Measurements from ENCODE around the gene PRRC1.
"Not testable (repeated sequence)": the region's sequence is repeated elsewhere in the genome, so short reads cannot be mapped to it uniquely, and the experiment has no call there.

Gene PRRC1

DNA sequence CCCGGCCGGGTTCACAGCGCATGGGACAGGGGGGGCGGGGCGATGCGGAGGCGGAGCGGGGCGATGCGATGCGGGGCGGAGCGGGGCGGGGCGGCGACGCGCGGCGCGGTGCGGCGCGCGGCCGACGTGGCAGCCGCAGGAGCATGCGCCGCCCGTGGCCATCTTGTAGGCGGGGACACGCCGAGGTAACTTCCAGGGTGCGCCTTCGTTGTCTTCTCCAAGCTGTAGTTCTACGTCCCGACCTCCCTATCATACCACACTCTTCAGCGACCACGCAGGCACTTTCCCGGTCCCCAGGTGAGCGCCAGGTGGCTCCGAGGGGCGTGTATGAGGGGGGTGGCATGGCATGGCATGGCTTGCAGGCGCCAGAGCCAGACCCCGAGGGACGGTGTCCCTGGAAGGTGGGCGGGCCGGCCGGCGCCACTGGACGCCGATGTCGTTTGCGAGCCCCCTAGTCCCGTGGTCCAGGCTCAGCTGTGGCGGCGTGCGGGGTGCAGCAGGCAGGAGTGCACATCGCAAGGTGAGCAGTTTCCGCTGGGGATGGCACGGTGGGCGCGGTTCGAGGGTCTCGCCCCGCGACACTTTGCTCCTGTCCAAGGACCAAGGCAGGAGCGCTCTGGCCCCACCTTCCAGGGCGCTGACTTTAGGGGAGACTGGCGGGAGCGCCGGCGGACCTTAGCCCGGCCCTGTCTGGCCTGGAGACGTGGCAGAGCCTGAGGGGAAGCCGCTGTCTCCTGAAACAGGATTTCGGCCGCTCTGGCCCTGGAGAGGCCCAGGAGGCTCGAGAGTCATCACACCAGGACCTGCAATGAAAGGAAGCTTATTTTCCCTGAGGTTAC lies at the start of gene PRRC1:
Gene PRRC1 (plus strand): TSS at position 161 of the 839 bp plus-strand sequence. CDS start 5,840 bp downstream, outside the sequence.
- ATAC-seq (peak; percentile 96), DNase-seq (peak; percentile 82)

DNA sequence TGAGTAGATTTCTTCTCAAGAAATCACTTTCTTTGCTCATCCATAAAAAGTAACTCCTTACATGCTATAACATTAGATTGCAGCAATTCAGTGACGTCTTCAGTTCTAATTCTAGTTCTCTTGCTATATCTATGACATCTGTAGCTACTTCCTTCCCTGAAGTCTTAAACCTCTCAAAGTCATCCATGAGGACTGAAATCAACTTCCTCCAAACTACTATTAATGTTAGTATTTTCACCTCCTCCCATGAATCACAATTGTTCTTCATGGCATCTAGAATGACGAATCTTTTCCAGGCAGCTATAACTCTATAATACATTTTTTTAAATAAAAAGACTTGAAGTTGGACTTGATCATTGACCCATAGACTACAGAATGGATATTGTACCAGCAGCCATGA lies 46.2 kb upstream of the PRRC1 start:
- ATAC-seq (no peak), DNase-seq (no peak)

GRCh38 chr5:127472700-127473099 lies 44.7 kb upstream of the PRRC1 start:
- no peak for ATAC-seq
- no peak for DNase-seq

GRCh38 chr5:127486471-127486870 lies 31.0 kb upstream of the PRRC1 start:
- ATAC-seq: no peak
- no peak for DNase-seq

- no peak for ATAC-seq
Observed at GRCh38 chr5:127492854-127493738, 24.3 kb upstream of the PRRC1 start.

DNA sequence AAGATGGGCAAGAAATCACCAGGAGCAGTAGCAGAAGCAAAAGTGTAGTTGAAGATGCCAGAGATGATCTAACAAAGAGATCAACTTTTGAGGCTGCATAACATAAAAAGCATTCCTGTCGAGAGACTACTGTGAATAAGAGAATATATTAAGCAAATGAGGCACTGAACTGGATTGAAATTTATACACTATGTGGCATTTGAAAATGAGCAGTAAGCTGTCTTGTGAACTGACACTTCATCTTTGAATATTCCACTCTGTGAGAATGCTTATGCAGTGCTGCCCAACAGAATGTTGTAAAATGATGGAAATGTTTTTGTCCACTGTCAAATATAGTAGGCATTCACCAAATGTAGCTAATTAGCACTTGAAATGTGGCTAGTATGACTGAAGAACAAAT lies 18.9 kb upstream of the PRRC1 start:
- DNase-seq (no peak), ATAC-seq (no peak)

More at GRCh38 chr5:127492854-127493738, 24.3 kb upstream of the PRRC1 start:
- no peak for DNase-seq

- ATAC-seq (no peak), DNase-seq (no peak)
Observed at GRCh38 chr5:127505905-127506304, 11.5 kb upstream of the PRRC1 start.

DNA sequence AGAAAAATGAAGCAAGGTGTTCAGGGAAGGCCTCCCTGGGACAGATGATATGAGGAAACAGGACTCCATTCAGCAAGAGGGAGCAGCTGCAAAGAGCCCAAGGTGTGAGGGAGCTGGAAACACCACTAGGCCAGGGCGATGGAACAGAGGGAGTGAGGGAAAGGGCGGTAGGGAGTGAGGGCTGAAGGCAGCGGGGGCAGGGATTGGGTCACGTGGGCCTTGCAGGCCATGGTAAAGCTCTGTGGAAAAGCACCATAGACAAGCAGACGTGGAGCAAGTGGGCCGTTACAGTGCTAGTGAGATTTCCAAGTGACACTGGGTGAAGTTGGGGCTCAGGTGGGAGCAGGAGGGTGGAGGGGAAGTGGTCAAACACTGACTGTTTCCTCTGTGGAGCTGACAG lies 10.8 kb upstream of the PRRC1 start:
- ATAC-seq: no peak

DNA sequence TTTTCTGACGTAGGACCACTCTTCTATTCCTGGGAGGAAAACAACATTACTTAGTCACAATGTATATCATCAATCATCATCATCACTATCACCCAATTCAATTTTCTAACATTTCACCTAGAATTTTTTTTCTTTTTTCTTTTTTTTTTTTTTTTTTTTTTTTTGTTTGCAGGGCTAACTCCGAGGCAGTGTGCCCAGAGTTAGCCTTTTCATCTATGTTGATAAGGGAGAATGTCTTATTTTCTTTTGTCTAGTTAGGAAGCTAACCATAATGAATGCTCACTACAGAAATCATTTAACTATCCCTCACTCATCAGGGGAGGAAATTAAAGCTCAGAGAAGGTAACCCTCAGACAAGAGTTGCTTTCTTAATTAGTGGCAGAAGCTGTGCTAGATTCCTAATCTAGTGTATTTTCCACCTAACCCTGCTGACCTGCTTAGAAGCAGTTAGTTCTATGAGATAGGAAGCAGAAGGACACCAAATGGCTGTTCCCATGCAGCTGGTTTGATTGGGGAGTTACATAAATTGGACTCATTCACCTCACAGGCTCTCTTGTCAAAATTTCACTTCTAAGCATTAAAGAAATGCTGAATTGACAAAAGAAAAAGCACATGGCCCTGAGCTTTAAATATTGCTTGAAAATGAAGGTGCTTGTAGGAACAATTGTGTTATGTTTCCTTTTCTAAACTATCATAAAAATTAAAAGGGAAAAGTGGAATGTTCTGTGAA lies 8.6 kb upstream of the PRRC1 start:
- DNase-seq: no peak
- no peak for ATAC-seq

More for the DNA sequence above, 10.8 kb upstream of the PRRC1 start:
- no peak for DNase-seq

DNA sequence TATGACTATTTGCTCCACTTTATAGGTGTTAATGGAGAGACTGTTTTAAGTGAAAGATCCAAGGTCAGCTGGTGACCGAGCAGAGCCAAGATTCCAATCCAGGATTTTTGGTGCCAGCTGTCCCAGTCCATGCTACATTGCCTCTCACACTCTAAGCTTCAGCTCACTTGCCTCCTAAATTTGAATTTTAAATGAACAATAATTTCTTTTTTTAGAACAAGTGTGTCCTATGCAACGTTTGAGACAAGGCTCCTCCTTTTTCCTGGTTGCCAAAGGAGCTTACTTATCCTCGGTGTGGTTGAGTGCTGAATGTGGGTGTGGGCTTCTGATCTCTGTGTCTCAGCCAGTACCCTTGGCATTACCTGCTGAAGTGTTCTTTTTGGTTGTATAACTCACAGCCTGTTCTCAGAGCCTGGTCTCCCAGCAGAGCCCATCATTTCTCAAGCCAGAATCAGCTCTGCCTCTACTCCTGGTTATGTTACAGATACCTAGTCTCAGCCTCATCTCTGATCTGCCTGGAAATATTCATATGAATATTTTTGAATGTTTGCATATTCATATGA lies 4.0 kb upstream of the PRRC1 start:
- no peak for ATAC-seq
- DNase-seq: no peak

DNA sequence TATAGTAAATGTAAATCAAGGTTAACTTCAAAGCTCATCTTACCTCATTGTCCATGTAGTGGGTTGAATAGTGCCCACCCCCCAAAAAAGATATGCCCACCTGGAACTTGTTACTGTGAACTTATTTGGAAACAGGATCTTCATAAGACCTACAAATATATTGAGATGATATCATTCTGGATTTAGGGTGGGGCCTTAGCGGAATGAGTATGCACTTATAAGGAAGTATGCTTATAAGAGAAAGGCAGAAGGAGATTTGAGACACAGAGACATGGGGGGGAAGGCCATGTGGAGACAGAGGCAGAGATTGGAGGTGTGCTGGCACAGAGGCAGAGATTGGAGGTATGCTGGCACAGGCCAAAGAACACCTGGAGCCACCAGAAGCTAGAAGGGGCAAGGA lies 2.6 kb upstream of the PRRC1 start:
- ATAC-seq (no peak), DNase-seq (no peak)

GRCh38 chr5:127515693-127516440 lies 1.6 kb upstream of the PRRC1 start:
- no peak for DNase-seq
- ATAC-seq: no peak

GRCh38 chr5:127517110-127517479 lies 345 bp upstream of the PRRC1 start:
- ATAC-seq (no peak), DNase-seq (no peak)

GRCh38 chr5:127518319-127518621 lies 830 bp downstream of the PRRC1 start:
- ATAC-seq: no peak
- DNase-seq: no peak

DNA sequence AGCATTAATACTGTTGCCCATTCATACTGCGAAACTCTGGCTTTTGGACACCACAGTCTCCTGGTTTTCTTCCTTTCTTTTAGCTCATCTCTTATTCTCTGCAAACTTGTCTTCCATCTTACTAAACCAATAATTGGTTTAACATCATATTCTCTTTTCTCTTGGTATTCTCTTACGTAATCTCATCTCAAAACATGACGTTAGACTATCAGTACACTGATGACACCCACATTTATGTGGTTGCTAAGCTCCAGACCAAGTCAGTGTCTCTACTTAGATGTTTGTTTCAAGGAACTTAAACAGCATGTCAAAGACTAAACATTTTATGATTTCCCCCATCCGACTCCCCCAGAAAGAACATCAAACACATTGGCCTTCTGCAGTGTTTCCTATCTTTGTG lies 2.1 kb downstream of the PRRC1 start:
- DNase-seq (no peak), ATAC-seq (no peak)

DNA sequence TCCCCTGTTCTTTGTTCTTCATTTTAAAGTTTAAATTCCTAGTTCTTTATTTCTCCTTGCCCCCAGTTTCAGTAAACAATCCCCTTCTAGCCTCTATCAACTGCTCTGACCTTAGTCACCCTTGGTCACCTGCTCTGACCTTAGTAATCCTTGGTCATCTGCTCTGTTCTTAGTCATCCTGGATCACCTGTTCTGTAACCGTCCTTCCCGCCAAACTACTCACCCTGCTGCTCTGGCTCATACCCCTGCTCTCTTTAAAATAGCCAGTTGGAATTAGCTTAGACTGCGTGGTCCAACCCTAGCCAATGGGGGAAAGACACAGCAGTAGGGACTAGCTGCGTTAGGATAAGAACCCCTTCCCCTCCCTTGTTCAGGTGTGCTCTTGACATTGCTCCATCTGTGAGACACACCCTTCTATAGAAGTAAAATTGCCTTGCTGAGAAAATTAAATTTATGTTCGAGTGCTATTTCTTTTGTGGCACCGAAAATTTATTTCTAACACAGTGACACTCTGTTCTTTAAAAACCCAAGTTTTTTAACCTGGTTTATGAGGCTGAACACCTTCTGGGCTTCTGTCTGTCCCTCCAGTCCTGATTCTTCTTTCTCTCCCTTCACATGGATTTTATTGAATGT lies 3.8 kb downstream of the PRRC1 start:
- no peak for ATAC-seq
- no peak for DNase-seq

- no peak for ATAC-seq
- DNase-seq: no peak
Observed at GRCh38 chr5:127525181-127525580, 7.7 kb downstream of the PRRC1 start.

DNA sequence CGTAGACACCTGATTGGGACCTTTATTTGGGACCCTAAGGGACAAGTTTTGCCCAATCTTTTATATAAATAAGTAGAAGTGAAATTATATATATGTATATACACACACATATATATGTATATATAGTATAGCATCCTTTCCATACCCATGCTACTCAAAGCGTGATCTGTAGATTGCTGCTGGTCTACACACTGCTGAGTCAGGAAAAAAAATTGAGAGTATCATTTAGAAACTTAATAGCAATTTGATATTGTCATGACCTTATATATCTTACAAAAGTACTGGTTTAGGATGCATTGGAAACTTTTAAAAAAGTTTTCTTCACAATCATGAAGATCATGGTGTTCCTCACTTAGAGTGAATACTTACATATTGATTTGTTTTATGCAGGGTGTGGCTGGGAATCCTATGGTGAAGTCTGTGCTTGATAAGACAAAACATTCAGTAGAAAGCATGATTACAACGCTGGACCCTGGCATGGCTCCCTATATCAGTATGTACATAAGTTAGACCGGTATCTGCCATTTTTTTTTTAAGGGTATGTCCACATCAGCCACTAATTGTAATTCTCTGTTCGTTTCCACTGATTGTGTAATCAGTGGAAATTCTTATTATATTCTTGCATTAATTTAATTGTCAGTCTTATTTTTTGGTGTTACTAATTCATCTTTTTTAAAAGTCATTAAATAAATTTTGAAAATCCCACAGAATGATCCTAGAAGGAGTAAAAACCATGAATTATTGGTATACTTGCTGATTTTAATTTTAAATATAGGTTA lies 12.7 kb downstream of the PRRC1 start:
- ATAC-seq (no peak), DNase-seq (no peak)

DNA sequence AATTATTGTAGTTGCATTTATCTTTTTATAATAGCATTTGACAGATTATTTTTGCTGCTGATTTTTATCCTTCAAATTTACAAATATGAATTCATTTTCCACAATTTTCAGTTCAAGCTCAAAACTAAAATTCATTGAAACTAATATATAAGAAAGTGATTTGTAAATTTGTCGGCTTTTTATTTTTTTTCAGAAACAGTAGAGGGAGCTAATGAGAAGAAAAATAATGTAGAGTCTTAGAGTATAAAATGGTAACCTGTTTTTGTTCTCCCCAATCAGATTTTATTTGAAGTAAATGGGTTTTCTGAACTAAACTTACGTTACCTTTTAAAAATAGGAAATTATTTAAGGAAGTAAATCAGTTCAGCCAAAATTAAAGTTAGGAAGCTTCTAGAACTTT lies 19.2 kb downstream of the PRRC1 start:
- ATAC-seq (no peak), DNase-seq (no peak)

DNA sequence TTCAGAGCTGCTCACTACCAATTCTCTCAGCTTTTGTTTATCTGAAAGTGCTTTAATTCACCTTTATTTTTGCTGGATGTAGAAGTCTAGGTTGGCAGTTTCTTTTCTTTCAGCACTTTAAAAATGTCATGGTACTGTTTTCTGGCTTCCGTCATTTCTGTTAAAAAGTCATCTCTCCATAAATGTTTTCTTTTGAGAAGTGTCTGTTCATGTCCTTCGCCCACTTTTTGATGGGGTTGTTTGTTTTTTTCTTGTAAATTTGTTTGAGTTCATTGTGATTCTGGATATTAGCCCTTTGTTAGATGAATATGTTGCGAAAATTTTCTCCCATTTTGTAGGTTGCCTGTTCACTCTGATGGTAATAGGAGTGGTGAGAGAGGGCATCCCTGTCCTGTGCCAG lies 23.1 kb downstream of the PRRC1 start:
- not testable (repeated sequence) for DNase-seq, ATAC-seq
